Putamen (tissue), 1 donor: ENCODE data around the gene ECI1.
"Not testable (repeated sequence)": the region's sequence is repeated elsewhere in the genome, so short reads cannot be mapped to it uniquely, and the experiment has no call there.

Source experiments
- DNase-seq: peaks from one replicate; pipeline ENCODE4 v3.0.0-alpha.2; 2016; ENCODE audit warnings: low spot score

Gene ECI1

GRCh38 chr16:2210386-2211365, 40.7 kb downstream of the ECI1 start, which contains the start of gene BRICD5:
TSS of gene BRICD5 (minus strand) at chr16:2210863. CDS start at chr16:2210833, 30 bp downstream.
- DNase-seq = no peak

DNA sequence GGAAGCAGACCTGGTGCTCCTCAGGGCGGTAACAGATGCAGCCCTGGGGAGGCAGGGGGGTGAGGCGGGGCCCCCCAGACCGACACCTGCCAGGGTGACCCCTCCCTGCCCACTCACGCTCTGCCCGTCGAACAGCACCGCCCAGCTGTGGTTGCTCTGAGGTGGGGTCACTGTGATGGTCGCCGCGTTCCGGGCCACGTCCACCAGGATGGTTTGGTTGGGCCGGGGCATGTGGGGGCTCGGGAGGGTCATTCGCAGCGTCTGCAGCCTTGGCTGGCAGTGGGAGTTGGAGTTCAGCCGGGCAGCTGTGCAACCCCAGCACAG, 41.4 kb downstream of the ECI1 start:
- DNase-seq = no peak

GRCh38 chr16:2209258-2210008, 42.0 kb downstream of the ECI1 start:
- DNase-seq = no peak

DNA sequence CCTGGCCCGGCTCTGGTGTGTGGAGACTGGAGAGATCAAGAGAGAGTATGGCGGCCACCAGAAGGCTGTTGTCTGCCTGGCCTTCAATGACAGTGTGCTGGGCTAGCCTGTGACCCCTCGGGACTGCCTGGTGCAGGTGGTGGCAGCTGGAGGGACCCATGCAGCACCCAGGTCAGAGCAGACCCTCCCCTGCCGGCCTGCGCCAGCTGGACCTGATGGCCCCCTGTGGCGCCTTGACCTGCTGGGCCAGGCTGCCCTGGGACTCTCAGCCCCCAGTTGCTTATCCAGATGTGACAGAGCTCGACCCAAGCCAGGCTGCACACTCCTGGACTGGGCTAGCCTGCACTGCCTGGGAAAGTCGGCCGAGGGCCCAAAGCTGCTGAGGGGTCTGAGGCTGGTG, 42.6 kb downstream of the ECI1 start:
- no peak for DNase-seq

- DNase-seq = no peak
These were observed 43.1 kb downstream of the ECI1 start for GRCh38 chr16:2208308-2208707.

DNA sequence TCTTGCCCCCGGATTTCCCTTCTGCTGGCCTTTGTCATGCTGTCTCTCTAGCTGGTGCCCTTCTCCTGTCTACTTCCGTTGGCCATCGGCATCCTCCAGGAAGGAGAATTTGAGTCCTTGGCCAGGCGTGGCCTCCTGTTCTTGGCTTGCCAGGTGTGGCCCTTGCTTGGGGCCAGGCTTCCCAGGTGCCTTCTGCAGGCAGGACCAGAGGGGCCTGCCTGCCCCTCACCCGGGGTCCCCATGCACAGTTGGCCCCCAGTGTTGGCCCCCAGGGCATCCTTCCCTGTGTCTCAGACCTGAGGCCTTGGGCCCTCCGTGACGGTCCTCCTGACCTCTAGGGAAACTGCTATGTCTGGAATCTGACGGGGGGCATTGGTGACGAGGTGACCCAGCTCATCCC, 43.5 kb downstream of the ECI1 start:
- no peak for DNase-seq

GRCh38 chr16:2206780-2207433, 44.5 kb downstream of the ECI1 start:
- no peak for DNase-seq

GRCh38 chr16:2206420-2206779, 45.0 kb downstream of the ECI1 start:
- DNase-seq = no peak

DNA sequence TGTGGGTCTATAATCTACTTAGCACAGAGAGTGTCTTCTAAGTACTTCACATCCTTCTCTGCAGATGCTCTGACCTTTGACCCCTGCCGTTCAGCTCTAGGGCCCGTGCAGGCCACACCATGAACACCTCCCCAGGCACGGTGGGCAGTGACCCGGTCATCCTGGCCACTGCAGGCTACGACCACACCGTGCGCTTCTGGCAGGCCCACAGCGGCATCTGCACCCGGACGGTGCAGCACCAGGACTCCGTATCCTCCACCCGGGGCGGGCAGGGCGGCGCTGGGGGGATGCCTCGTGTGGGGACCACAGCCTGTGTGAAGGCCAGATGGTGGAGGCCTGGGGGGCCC, 45.4 kb downstream of the ECI1 start:
- DNase-seq = no peak

GRCh38 chr16:2205104-2205966, 46.1 kb downstream of the ECI1 start, which contains the start of gene MLST8:
TSS of gene MLST8 (plus strand) at chr16:2205454. CDS start at chr16:2206086, 632 bp downstream.
- peak; percentile 89 for DNase-seq

DNA sequence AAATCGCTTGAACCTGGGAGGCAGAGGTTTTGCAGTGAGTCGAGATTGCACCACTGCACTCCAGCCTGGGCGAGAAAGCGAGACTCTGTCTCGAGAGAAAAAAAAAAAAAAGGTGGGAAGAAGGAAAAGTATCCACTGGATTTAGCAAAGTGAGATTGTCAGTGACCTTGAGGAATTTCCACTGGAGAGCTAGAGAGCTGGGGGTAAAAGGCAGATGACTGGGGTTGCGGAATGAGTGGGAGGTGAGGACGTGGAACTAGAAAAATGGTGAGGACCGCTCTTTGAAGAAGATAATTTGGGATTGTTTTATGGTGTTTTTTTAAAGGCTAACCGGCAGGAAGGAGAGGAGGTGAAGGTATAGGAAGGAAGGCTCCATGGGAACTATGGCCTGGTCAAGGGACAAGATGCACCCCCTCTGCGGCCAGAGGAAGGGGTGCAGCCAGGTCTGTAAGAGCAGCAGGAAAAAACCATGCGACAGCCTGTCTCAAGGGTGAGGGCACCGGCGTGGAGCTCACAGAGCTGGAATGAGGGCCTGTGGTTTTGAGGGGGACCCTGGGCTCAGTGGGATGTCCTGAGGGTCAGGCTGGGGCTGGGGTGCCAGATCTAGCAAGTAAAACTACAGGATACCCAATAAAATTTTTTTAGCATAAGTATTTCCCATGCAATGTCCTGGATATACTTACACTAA, 46.8 kb downstream of the ECI1 start:
- no peak for DNase-seq

- not testable (repeated sequence) for DNase-seq
These were observed 48.2 kb downstream of the ECI1 start for GRCh38 chr16:2203119-2203688.

DNA sequence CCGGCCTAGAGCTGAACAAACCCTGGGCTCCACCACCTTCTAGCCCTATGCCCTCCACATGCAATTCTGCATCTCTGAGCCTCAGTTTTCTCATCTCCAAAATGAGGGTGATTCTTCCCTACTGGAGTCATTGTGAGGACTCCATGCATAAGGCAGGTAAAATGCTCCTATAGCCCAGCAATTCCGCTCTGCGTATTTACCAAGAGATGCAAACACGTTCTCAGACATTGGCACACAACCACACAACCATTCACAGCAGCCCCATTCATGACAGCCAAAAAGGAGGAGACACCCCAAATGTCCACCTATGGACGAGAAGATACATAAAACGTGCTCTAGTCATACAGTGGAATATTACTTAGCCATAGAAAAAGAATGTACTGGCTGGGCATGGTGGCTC, 51.1 kb downstream of the ECI1 start:
- no peak for DNase-seq

DNA sequence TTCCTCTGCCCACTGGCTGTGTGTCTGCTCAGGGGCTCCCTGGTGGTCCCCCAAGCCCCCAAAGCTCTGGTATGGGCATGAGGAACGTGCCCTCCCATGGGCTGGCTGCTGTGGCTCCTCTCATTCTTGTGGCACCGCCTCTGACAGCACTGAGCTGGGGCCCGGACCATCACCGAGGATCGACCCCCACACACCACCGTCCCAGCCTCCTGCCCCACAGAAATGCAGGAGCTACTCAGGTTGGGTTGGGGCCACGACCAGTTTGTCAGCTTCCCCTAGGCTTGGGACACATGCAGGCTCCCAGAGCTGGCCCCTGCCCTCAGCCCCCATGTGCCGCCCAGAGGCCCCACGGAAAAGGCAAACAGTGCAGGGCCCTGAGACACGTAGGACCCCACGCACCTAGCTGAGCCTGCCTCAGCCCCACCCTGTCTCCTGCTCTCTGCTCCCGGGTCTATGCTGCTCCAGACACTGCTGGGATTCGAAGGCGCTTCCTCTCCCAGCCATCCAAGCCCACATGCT, 51.7 kb downstream of the ECI1 start:
- no peak for DNase-seq

- DNase-seq = no peak
These were observed 52.3 kb downstream of the ECI1 start for GRCh38 chr16:2199095-2199494.

- DNase-seq = no peak
These were observed 53.1 kb downstream of the ECI1 start for GRCh38 chr16:2198283-2198682.

- no peak for DNase-seq
These were observed 53.6 kb downstream of the ECI1 start for GRCh38 chr16:2197765-2198164.

DNA sequence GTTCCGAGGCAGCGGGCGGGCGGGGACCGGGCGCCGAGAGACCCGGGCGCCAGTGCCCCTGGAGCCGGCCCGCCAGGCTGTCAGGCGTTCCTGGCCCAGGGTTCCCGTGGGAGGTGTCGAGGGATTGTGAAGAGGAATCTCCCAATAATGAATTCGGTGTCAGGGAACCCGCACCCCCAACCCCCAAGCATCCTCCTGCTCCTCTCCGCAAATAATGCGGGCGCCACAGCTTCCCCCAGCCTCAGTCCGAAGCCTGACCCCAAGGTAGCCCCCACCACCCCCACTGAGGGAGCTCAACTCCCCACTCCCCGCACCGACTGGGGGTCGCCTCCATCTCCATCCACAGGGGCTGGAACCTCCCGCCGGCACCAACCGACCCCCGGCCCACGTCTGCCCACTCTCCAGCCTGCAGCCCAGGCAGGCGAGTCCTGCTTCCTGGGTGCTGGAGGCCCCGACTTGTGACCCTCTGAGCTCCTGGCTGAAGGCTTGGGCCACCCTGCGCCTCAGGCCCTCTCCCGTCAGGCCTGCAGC, 54.3 kb downstream of the ECI1 start:
- DNase-seq = no peak

DNA sequence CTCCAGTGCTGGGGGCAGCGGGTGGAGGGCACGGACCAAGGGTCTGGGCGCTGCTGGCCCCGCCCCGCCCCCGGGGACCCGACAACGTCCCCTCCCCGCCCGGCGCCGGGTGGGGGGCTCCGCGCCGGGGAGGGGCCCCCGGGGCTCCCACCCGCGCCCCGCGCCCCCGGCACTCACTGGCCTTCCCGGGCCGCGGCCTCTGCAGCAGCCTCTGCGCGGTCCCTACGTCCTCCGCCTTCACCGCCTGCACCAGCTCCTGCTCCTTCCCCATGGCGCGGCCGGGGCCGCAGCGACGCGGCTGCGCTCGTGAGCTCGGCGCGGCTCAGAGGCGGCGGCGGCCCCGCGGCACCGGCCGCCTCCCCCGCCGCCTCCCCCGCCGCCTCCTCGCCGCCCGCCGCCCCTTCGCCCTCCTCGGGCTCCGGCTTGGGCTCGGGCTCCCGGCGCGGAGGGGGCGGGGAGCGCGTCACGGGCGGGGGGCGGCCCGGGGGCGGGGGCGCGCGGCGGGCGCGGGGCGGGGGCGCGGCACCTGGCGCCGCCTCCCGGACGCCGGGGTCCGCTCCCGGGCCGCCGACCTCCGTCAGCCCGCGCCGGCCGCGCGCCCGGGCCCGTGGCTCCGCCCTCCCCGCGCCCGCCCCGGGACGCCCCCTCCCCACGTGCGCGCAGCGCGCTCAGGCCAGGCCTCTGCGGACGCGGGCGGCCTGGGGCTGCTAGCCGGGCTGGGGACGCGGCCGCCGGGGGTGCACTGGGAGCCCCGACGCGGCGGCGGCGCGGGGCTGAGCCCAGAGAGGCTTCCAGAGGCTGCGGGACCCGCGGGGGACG, 55.0 kb downstream of the ECI1 start, which contains the start of gene CASKIN1:
Gene CASKIN1, minus strand, starts transcription at position 444 of the 819 bp plus-strand sequence. Its CDS starts 173 bp downstream, at position 271.
- DNase-seq = no peak
